GM18870 (cell line): ENCODE data around the gene NAE1.

Experiments
- ATAC-seq: cut with Tn5 transposase; IDR thresholded peaks from one replicate; pipeline ENCODE4 v1.9.1; 2021; ENCODE audit warnings: moderate library complexity; ENCODE audit not compliant: unreplicated experiment

Gene NAE1

DNA sequence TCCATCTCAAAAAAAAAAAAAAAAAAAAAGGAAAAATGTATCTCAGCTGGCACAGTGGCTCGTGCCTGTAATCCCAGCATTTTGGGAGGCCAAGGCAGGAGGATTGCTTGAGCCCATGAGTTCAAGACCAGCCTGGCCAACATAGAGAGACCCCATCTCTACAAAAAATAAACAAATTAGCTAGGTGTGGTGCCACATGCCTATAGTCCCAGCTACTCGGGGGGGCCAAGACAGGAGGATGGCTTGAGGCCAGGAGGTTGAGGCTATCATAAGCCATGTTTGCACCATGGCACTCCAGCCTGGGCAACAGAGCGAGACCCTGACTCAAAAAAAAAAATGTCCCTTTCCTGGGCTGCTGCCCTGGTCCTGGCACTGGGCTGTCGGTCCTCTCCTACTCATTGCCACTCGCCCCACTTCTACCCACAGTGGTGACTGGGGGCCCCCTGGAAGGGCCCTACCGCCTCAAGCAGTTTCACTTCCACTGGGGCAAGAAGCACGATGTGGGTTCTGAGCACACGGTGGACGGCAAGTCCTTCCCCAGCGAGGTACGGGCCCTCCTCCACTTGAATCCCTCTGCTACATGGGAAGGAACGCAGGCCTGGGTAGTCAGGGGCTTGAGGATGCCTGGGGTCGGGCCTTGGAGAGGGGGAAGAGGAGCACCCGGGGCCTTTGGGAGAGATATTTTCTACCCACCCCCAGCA is 19.5 kb upstream of the NAE1 start:
- no peak for ATAC-seq

GRCh38 chr16:66849549-66849948 is 18.8 kb upstream of the NAE1 start:
- ATAC-seq: no peak

DNA sequence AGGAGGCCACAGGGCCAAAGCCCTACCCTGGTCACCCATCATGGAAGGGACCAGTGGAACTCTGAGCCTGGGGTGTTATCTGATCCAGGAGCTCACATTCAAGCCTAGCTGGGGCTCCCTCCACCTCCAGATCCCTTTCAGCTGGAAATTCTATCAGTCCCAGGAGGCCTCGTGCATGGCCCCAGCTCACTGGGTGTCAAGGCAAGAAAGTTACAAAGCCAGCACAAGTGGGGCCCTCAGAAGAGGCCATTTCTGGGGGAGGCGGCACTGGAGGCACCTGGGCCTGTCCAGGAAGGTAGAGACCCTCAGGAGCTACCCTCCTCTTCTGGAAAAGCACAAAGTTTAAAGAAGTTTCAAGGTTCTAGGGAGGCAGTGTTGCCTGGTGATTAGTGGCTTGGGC is 18.2 kb upstream of the NAE1 start:
- ATAC-seq: no peak

DNA sequence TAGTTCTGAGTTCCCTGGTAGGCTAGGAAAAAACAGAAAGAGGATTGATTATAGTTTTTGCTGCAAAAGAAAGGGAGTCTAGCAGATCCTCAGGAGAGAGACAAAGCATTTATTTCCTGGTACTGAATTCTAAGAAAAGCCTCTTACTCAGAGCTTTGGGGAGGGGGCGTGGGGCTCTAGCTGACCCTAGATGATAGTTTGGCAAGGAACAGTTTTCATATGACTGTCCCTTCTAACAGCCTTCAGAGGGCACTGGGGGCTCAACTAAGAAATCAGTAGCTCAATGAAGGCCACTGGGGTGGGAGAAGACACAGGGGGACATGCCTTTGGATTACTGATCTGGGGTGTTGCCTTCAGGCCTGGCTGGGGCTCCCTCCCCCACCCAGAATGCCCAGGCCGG is 17.4 kb upstream of the NAE1 start:
- ATAC-seq: no peak

- no peak for ATAC-seq
Measured at GRCh38 chr16:66847533-66848067, 16.8 kb upstream of the NAE1 start.

DNA sequence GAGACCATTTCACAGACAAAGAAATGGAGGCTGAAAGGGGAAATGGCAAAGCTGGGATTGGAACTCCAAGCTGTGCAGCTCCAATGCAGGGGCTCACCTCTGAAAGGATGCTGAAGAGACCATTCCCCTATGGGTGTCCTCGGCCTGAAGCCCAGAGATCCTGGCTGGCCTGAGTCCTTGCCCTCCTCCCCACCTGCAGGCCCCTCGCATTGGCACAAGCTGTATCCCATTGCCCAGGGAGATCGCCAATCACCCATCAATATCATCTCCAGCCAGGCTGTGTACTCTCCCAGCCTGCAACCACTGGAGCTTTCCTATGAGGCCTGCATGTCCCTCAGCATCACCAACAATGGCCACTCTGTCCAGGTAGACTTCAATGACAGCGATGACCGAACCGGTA is 16.1 kb upstream of the NAE1 start:
- ATAC-seq: no peak

DNA sequence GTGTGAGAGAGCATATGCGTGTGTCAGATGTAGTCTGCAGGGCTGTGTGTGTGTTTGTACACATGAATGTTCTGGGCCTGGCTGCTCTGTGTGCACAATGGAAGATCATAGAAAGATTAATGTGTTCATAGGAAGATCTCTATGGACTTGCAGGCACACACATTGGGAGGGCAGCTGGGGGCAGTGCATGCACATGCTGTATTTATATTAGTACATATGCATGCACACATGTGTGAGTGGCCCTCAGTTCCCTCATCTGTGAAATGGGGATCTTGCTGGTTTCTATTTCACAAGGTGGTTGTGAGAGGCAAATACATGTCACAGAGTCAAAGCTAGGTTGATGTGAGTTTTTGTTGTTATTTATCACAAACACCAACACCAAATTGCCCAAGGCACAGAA is 15.5 kb upstream of the NAE1 start:
- ATAC-seq: no peak

- no peak for ATAC-seq
Measured at GRCh38 chr16:66845791-66846221, 15.0 kb upstream of the NAE1 start.

GRCh38 chr16:66845080-66845410 is 14.3 kb upstream of the NAE1 start:
- no peak for ATAC-seq

GRCh38 chr16:66844342-66845079 is 13.7 kb upstream of the NAE1 start, which contains the start of gene CA7:
CA7 (plus strand) TSS chr16:66844414; CDS start chr16:66844488, 74 bp downstream.
- no peak for ATAC-seq

DNA sequence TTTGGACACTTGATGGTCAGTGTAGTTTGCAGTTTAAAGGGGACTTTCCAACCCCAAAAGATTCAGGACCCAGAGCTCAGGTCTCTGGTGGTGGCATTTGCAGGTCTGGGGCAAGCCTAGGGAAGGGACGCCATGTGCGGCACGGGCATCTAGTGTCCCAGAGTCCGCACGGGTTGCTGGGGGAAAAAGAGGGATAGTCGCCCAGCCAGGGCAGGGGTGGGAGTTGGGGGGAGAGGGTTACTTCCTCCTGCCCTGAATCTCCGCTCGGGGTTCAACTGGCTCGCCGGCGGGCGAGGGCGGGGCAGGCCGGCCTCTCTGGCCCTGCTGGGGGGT is 13.2 kb upstream of the NAE1 start:
- no peak for ATAC-seq

- ATAC-seq: no peak
Measured at GRCh38 chr16:66843191-66843590, 12.4 kb upstream of the NAE1 start.

DNA sequence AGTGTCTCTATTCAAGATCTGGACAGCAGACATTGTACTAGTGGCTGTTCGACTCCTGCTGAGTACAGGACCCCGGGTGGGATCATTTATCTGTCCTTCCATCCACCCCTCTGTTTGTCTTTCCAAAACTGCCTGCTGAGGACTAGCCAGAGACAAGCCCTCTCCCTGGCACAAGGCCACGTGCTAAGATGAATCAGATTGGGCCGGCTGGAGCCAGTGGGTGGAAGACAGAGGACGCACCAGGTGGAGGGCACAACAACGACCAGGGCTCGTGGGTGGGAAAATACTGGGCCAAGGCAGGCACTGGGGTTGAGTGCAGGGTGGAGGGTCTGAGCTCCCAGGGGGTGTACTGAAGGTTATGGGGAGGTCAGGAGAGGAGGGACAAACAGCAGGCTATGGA is 12.0 kb upstream of the NAE1 start:
- no peak for ATAC-seq

GRCh38 chr16:66841366-66841765 is 10.6 kb upstream of the NAE1 start:
- ATAC-seq: no peak

DNA sequence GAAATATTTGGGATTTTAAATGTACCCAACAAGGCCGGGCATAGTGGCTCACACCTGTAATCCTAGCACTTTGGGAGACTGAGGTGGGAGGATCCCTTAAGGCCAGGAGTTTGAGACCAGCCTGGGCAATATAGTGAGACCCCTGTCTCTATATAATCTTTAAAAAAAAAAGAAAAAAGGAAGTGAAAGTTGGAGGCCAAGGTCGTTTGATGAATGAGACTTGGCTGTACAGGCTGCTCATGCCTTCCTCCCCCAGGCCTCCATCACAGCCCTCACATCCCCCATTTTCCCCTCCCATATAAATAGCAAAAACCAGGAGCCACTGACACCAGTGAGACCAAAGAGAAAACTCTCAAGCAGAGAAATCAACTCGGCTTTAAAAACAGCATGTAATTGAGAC is 10.1 kb upstream of the NAE1 start:
- ATAC-seq: no peak

DNA sequence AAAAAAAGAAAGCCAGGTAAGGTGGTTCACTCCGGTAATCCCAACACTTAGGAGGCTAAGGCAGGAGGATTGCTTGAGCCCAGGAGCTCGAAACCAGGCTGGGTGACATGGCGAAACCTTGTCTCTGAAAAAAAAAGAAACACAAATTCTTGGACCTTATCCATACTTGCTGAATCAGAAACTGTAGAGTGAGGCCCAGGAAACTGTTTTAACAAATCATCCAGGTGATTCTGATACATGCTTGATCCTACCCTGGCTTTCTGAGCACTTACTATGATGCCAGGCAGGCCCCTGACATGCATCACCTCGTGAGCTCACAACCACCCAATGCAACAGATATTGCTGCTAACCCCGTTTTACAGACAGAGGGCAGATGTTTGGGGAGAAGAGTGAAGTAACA is 4.0 kb upstream of the NAE1 start:
- ATAC-seq: no peak

DNA sequence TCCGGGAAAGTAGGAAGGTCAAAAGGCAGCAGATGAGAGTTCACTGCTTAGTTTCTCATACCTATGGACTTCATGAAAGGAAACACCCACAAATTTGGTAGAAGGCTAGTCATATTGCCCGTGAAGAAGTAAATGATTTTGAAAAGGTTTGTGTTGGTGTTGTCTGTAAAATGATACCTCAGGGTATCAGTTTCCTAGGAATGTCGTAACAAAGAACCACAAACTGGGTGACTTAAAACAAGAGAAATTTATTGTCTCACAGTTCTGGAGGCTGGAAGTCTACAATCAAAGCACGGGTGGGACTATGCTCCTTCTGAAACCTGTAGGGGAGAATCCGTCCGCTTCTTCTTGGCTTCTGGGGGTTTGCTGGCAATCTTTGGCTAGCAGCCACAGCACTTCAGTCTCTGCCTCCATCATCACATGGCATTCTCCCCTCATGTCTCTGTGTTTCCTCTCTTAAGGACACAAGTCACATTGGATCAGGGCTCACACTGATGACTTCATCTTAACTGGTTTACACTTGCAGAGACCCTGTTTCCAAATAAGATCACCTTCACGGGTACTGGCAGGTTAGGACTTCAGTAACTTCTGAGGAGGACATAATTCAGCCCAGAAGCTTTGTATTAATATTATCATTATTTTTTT is 2.0 kb upstream of the NAE1 start:
- no peak for ATAC-seq

GRCh38 chr16:66832190-66832589 is 1.4 kb upstream of the NAE1 start:
- no peak for ATAC-seq

DNA sequence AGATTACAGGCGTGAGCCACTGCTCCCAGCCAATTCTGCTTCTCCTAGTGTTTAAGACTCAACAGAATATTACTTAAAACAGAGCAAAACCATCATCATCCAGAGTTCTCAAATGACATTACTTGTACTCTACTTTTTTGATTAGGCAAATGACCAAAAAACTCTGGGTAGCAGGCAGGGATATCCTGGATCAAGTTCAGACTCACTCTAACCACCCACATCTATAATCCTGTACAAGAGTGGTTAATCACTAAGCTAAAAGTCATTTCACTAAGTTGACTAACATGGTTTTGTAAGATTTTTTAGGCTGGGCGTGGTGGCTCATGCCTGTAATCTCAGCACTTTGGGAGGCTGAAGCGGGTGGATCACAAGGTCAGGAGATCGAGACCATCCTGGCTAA is 6.8 kb downstream of the NAE1 start:
- no peak for ATAC-seq

DNA sequence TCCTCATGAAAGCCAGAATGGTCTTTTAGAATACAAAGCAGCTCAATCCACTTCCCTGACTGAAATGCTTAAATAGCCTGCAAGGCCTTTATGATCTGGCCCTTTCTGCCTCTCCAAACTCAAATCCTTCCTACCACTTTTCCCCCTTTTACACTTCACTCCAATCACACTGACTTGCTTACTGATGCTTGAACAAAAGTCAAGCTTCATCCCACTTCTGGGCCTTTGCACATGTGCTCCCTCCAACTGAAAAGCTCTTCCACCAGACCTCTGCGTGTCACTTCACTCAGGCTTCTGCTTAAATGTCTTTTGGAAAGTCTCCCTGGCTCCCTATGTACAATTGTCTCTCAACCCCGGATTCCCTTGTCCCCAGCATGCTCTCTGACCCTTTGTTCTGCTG is 16.0 kb downstream of the NAE1 start:
- ATAC-seq: no peak

DNA sequence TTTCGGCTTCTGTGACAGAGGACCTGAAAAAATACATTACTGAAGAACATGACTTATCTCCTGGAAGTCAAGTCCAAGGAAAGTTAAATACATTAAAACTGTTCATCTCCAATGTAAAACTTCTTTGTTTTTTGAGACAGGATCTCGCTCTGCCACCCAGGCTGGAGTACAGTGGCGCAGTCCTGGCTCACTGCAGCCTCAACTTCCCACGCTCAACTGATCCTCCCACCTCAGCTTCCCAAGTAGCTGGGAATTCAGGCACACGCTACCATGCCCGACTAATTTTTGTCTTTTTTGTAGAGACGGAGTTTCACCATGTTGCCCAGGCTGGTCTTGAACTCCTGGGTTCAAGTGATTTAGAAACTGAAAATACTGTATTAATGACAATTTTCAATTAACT is 19.7 kb downstream of the NAE1 start:
- no peak for ATAC-seq

DNA sequence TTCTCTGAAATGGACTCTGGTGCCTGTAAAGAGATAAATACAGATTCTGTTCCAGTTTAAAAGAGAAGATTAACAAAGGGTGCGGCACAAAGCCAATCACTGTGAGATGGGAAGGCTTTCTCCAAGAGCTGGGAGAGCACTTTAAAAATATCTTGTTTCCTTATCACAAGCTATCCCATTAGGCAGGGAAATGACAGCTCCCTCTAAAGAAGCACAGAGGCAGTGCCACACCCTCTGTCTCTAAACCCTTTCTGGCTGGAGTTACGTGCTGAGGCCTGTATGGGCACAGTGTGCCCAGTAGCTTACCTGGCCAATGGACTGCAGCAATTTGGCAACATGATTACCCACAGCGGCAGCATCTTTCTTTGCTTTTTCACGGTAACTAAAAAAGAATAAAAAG is 20.4 kb downstream of the NAE1 start:
- ATAC-seq: no peak
